HepG2 (cell line): ENCODE results near the gene ADGRG1. TPM values are rescaled to one million over a fixed set of nuclear protein-coding genes. Genes with fewer than 3 reads are reported as not detected.

ENCODE experiments used
- AGO2 ChIP-seq: fragments of 200-400 bp; formaldehyde crosslinking; optimal IDR thresholded peaks from 2 replicates; pipeline ENCODE3; 2017; ENCODE audit warnings: mild to moderate bottlenecking, low read depth, low read length, moderate library complexity
- ASH2L ChIP-seq: fragments of 300-600, 200-600 bp; sonication (generic); IDR thresholded peaks from 2 replicates; pipeline ENCODE4 v1.7.0; 2017; ENCODE audit warnings: low read depth, mild to moderate bottlenecking, moderate library complexity, mixed read lengths, low read length; ENCODE audit not compliant: insufficient read length
- ATF1 ChIP-seq: IDR thresholded peaks from 2 replicates; pipeline ENCODE4 v1.6.1; 2016; ENCODE audit warnings: mild to moderate bottlenecking, control low read depth
- E2F2 ChIP-seq: sonication (generic); formaldehyde crosslinking; IDR thresholded peaks from 2 replicates; pipeline ENCODE4 v1.4.0; 2020; ENCODE audit warnings: missing genetic modification reagents, borderline replicate concordance
- HNF4G ChIP-seq, 2 experiments: sonication (generic) in 1 of 2; formaldehyde crosslinking in 1 of 2; IDR thresholded peaks; 2 replicates each; pipeline versions ENCODE4 v1.4.0 to v1.6.1; 2011 to 2020; ENCODE audit warnings: borderline replicate concordance in 2 of 2, low read depth in 2 of 2, mild to moderate bottlenecking in 2 of 2, low read length in 1 of 2, missing genetic modification reagents in 1 of 2, moderate library complexity in 1 of 2
- HNRNPL ChIP-seq: fragments of 200-400 bp; formaldehyde crosslinking; IDR thresholded peaks from 2 replicates; pipeline ENCODE4 v1.6.1; 2017; ENCODE audit warnings: mild to moderate bottlenecking, low read depth, low read length
- IRF2 ChIP-seq: IDR thresholded peaks from 2 replicates; pipeline ENCODE4 v1.6.1; 2018; ENCODE audit warnings: missing genetic modification reagents, missing compliant biosample characterization
- KAT7 ChIP-seq: IDR thresholded peaks from 2 replicates; pipeline ENCODE4 v1.6.1; 2018; ENCODE audit warnings: borderline replicate concordance, missing compliant biosample characterization
- KLF13 ChIP-seq: sonication (generic); formaldehyde crosslinking; IDR thresholded peaks from 2 replicates; pipeline ENCODE4 v1.4.0; 2020; ENCODE audit warnings: mild to moderate bottlenecking, missing genetic modification reagents
- KLF15 ChIP-seq: sonication (generic); formaldehyde crosslinking; IDR thresholded peaks from 2 replicates; pipeline ENCODE4 v1.8.1; 2023; ENCODE audit warnings: borderline replicate concordance, mild to moderate bottlenecking, inconsistent platforms, missing genetic modification reagents, mixed read lengths
- MYNN ChIP-seq: sonication (generic); formaldehyde crosslinking; IDR thresholded peaks from 2 replicates; pipeline ENCODE4 v1.4.0; 2020; ENCODE audit warnings: mild to moderate bottlenecking, low read depth, missing genetic modification reagents
- NRL ChIP-seq: sonication (generic); formaldehyde crosslinking; IDR thresholded peaks from 2 replicates; pipeline ENCODE4 v1.5.0; 2020; ENCODE audit warnings: missing genetic modification reagents, mild to moderate bottlenecking, moderate library complexity, borderline replicate concordance
- PPARG ChIP-seq: conservative IDR thresholded peaks from 2 replicates; pipeline ENCODE4 v1.6.1; 2016; ENCODE audit warnings: missing biosample characterization, missing genetic modification reagents
- RXRB ChIP-seq: IDR thresholded peaks from 2 replicates; pipeline ENCODE4 v1.6.1; 2016; ENCODE audit warnings: borderline replicate concordance, missing genetic modification reagents, missing compliant biosample characterization
- TAF1 ChIP-seq: sonication (generic); formaldehyde crosslinking; IDR thresholded peaks from 2 replicates; pipeline ENCODE4 v1.4.0; 2020; ENCODE audit warnings: missing genetic modification reagents
- TP53 ChIP-seq: sonication (generic); formaldehyde crosslinking; conservative IDR thresholded peaks from 2 replicates; pipeline ENCODE4 v1.4.0; 2020; ENCODE audit warnings: missing genetic modification reagents
- TRIM24 ChIP-seq: sonication (generic); formaldehyde crosslinking; IDR thresholded peaks from 2 replicates; pipeline ENCODE4 v1.8.0; 2022; ENCODE audit warnings: mild to moderate bottlenecking, missing genetic modification reagents
- ZKSCAN8 ChIP-seq: IDR thresholded peaks from 2 replicates; pipeline ENCODE4 v1.6.1; 2016; ENCODE audit warnings: borderline replicate concordance, missing genetic modification reagents, missing compliant biosample characterization
- ZNF33B ChIP-seq: sonication (generic); formaldehyde crosslinking; IDR thresholded peaks from 2 replicates; pipeline ENCODE4 v1.5.1; 2020; ENCODE audit warnings: mild to moderate bottlenecking, missing genetic modification reagents
- ZNF367 ChIP-seq: sonication (generic); formaldehyde crosslinking; IDR thresholded peaks from 2 replicates; pipeline ENCODE4 v1.4.0; 2020; ENCODE audit warnings: missing genetic modification reagents, borderline replicate concordance
- ZNF788 ChIP-seq: sonication (generic); formaldehyde crosslinking; IDR thresholded peaks from 2 replicates; pipeline ENCODE4 v1.5.0; 2020; ENCODE audit warnings: mild to moderate bottlenecking, missing genetic modification reagents, borderline replicate concordance
- polyA plus RNA-seq, 8 experiments: library from polyadenylated mRNA; depleted of rRNA in 3 of 8; stranded (reverse) in 7 of 8; unstranded in 1 of 8; fragments of >200 nt; fragmentation: Illumina TruSeq in 4 of 8; extraction: Trizol in 4 of 8; gene quantifications; 2 replicates each; pipeline versions ENCODE4 v1.2.1 to v1.2.3, GENCODE V29; 2011 to 2016; ENCODE audit warnings: low read depth in 4 of 8, missing spikeins in 1 of 8, mixed read lengths in 1 of 8; ENCODE audit not compliant: insufficient read depth in 1 of 8
- total RNA-seq, 5 experiments: library from RNA; depleted of rRNA; stranded (reverse); fragments of >200 nt; fragmentation: Illumina TruSeq; extraction: Trizol; gene quantifications; 2 replicates each; pipeline ENCODE4 v1.2.3, GENCODE V29; 2016; ENCODE audit warnings: low read depth in 1 of 5
- TF ChIP-seq, protein P1 (sequence below): sonication (generic); formaldehyde crosslinking; IDR thresholded peaks from 2 replicates; pipeline ENCODE4 v1.4.0; 2020; ENCODE audit warnings: missing genetic modification reagents, borderline replicate concordance
- TF ChIP-seq, protein P2 (sequence below): sonication (generic); formaldehyde crosslinking; IDR thresholded peaks from 2 replicates; pipeline ENCODE4 v1.4.0; 2020; ENCODE audit warnings: missing genetic modification reagents

The ADGRG1 gene
- total and polyA plus RNA-seq, 2 of the 13 experiments (the other 11 are each of a cell fraction or from before 2014, with no cell fraction given) = 2.7 to 5.9 TPM

DNA sequence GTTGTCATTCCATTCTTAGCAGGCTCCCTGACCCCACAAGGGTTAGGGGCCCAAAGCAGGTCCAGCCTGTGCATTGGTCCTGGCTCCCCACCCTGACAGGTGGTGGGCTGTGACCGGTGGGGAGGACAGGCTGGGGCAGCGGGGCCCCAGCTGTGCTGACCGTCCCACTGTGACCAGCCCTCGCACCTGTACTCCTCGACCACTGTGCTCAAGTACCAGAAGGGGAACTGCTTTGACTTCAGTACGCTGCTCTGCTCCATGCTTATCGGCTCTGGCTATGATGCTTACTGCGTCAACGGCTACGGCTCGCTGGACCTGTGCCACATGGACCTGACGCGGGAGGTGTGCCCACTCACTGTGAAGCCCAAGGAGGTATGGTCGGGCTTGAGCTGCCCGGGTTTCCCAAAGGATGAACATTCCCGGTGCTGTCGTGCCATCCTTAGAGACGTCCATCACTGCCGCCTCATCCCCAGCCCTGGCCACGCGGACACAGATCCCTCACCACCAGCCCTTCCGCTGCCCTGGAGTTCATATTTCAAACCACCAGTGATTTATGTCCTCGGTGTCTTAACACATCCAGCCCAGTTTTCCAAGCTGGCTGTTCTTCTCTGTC lies 73.4 kb downstream of the ADGRG1 start (continued):
- TF ChIP-seq, protein P1, sequence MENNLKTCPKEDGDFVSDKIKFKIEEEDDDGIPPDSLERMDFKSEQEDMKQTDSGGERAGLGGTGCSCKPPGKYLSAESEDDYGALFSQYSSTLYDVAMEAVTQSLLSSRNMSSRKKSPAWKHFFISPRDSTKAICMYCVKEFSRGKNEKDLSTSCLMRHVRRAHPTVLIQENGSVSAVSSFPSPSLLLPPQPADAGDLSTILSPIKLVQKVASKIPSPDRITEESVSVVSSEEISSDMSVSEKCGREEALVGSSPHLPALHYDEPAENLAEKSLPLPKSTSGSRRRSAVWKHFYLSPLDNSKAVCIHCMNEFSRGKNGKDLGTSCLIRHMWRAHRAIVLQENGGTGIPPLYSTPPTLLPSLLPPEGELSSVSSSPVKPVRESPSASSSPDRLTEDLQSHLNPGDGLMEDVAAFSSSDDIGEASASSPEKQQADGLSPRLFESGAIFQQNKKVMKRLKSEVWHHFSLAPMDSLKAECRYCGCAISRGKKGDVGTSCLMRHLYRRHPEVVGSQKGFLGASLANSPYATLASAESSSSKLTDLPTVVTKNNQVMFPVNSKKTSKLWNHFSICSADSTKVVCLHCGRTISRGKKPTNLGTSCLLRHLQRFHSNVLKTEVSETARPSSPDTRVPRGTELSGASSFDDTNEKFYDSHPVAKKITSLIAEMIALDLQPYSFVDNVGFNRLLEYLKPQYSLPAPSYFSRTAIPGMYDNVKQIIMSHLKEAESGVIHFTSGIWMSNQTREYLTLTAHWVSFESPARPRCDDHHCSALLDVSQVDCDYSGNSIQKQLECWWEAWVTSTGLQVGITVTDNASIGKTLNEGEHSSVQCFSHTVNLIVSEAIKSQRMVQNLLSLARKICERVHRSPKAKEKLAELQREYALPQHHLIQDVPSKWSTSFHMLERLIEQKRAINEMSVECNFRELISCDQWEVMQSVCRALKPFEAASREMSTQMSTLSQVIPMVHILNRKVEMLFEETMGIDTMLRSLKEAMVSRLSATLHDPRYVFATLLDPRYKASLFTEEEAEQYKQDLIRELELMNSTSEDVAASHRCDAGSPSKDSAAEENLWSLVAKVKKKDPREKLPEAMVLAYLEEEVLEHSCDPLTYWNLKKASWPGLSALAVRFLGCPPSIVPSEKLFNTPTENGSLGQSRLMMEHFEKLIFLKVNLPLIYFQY (CRISPR knock-in tag) = no peak
- TF ChIP-seq, protein P2, sequence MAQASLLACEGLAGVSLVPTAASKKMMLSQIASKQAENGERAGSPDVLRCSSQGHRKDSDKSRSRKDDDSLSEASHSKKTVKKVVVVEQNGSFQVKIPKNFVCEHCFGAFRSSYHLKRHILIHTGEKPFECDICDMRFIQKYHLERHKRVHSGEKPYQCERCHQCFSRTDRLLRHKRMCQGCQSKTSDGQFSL (CRISPR knock-in tag) = no peak
- TF ChIP-seq NRL (CRISPR knock-in tag) = peak; percentile 61; the same call in 1 of the 2 replicates
- no peak for TF ChIP-seq IRF2 (CRISPR knock-in tag)
- TF ChIP-seq TRIM24 = no peak
- TF ChIP-seq E2F2 = no peak
- TF ChIP-seq ASH2L = no peak
- no peak for TF ChIP-seq RXRB
- no peak for TF ChIP-seq ZNF367
- no peak for TF ChIP-seq TAF1 (CRISPR knock-in tag)
- TF ChIP-seq ZNF33B (CRISPR knock-in tag) = no peak
- TF ChIP-seq HNRNPL = no peak
- TF ChIP-seq KAT7 (CRISPR knock-in tag) = no peak; the same call in 1 of the 2 replicates
- TF ChIP-seq TP53 (CRISPR knock-in tag) = no peak
- TF ChIP-seq HNF4G (IDR thresholded peaks at IDR 0.05; ENCODE audit: borderline replicate concordance, low read depth, low read length) = no peak
- TF ChIP-seq HNF4G (CRISPR knock-in tag; IDR thresholded peaks at IDR 0.05; ENCODE audit: borderline replicate concordance, low read depth) = no peak
- peak; percentile 65; the same call in 1 of the 2 replicates for TF ChIP-seq KLF13 (CRISPR knock-in tag)
- no peak for TF ChIP-seq ATF1 (CRISPR knock-in tag)
- no peak for TF ChIP-seq PPARG
- TF ChIP-seq AGO2 = peak; percentile 52
- TF ChIP-seq KLF15 (CRISPR knock-in tag) = no peak
- TF ChIP-seq ZNF788 (CRISPR knock-in tag) = no peak
- TF ChIP-seq MYNN (CRISPR knock-in tag) = no peak
- no peak for TF ChIP-seq ZKSCAN8
